Lung (tissue), 12 donors: ENCODE results near the gene CIAO3. TPM values are rescaled to one million over a fixed set of nuclear protein-coding genes. Genes with fewer than 3 reads are reported as not detected.

Experiments
- ATAC-seq: fragments of 200-7000 bp; cut with Tn5 transposase; one replicate; pipeline ENCODE4 v1.9.1; 2020; ENCODE audit warnings: moderate number of reproducible peaks; ENCODE audit not compliant: insufficient read depth, low FRiP score
- DNase-seq, 3 donors: peaks; one replicate each; pipeline ENCODE4 v3.0.0-alpha.2; 2013 to 2017
- H3K27ac ChIP-seq, 2 donors: one replicate each; pipeline ENCODE4 v1.5.1; 2013; ENCODE audit warnings: mild to moderate bottlenecking in 2 of 2, moderate library complexity in 2 of 2, control low read depth in 1 of 2, inconsistent platforms in 1 of 2, low read depth in 1 of 2, low read length in 1 of 2
- H3K27me3 ChIP-seq, 3 donors: one replicate each; pipeline ENCODE4 v1.5.1; 2013; ENCODE audit warnings: low read length in 2 of 3; ENCODE audit not compliant: control insufficient read depth in 3 of 3, insufficient read depth in 3 of 3
- H3K36me3 ChIP-seq, 4 donors: one replicate each; pipeline ENCODE4 v1.5.1; 2013; ENCODE audit warnings: low read length in 4 of 4, mild to moderate bottlenecking in 1 of 4, moderate library complexity in 1 of 4; ENCODE audit not compliant: control insufficient read depth in 4 of 4, insufficient read depth in 4 of 4
- H3K4me1 ChIP-seq, 5 donors: one replicate each; pipeline ENCODE4 v1.5.1; 2013; ENCODE audit warnings: low read length in 5 of 5, mild to moderate bottlenecking in 2 of 5, moderate library complexity in 1 of 5; ENCODE audit not compliant: control insufficient read depth in 5 of 5, insufficient read depth in 5 of 5
- H3K4me3 ChIP-seq: one replicate; pipeline ENCODE4 v1.5.1; 2013; ENCODE audit warnings: mild to moderate bottlenecking, control low read depth, moderate library complexity
- H3K9ac ChIP-seq, 2 donors: one replicate each; pipeline ENCODE4 v1.5.1; 2013; ENCODE audit warnings: low read length in 2 of 2, control low read depth in 1 of 2; ENCODE audit not compliant: insufficient read depth in 1 of 2
- H3K9me3 ChIP-seq, 4 donors: one replicate each; pipeline ENCODE4 v1.5.1; 2013; ENCODE audit warnings: low read length in 3 of 4, mild to moderate bottlenecking in 1 of 4, moderate library complexity in 1 of 4; ENCODE audit not compliant: control insufficient read depth in 4 of 4, insufficient read depth in 3 of 4
- CTCF ChIP-seq: IDR thresholded peaks from 2 replicates; pipeline ENCODE4 v1.5.1; 2012; ENCODE audit warnings: mild to moderate bottlenecking; ENCODE audit errors: control extremely low read depth, extremely low read depth
- WGBS, 2 donors: extraction: QIAGEN DNeasy Blood & Tissue Kit; methylation state at CpG; one replicate each; pipeline ENCODE4 v1.1.7; 2013; 5-methylcytosine and 5-hydroxymethylcytosine counted together
- polyA plus RNA-seq, 2 donors: library from polyadenylated mRNA; stranded (reverse); fragments of 200-250 nt; gene quantifications; one replicate each; pipeline ENCODE4 v1.2.1, GENCODE V29; 2013
- total RNA-seq, 2 donors: library from RNA; depleted of rRNA in 1 of 2; stranded (reverse); fragments of >200 nt in 1 of 2; gene quantifications; one replicate each; pipeline ENCODE4 v1.2.1, GENCODE V29; 2014 to 2021
- donor health status: control.
- donor health status: control.
- donor health status: Bipolar disorder and iron deficiency.
- donor health status: healthy.
- donor health status: DM: yes; HTN: yes; CAD: no.

Gene CIAO3
- total and polyA plus RNA-seq, 4 donors: 21.0 to 40.6 (median 30.7) TPM

- 3 to 4% methylated on average over 70 to 71 of the region's 71 CpGs for WGBS, 2 donors
- H3K4me1 ChIP-seq: peaks cover 0 to 16% (median 2%) of the 10 kb centered on the region in 5 donors
- H3K27ac ChIP-seq: no peak overlapping the region
- H3K9me3 ChIP-seq: peaks cover 0 to 8% (median 0%) of the 10 kb centered on the region in 4 donors
- H3K36me3 ChIP-seq: no peaks in the 10 kb centered on the region
- peak; percentile 36 for ATAC-seq
- H3K9ac ChIP-seq: no peak overlapping the region
- H3K27me3 ChIP-seq: peaks cover 0 to 40% (median 25%) of the 10 kb centered on the region in 3 donors
- H3K4me3 ChIP-seq: peak overlapping the region; percentile 2
- no peak for TF ChIP-seq CTCF
- DNase-seq: no peak
Measured at GRCh38 chr16:695355-696089, 45.3 kb downstream of the CIAO3 start.

- ATAC-seq: no peak
- TF ChIP-seq CTCF: no peak
- Histone ChIP-seq H3K9me3 (peaks cover 0 to 8% (median 0%) of the 10 kb centered on the region in 4 donors), H3K36me3 (no peaks in the 10 kb centered on the region), H3K4me3 (no peak overlapping the region), H3K9ac (no peak overlapping the region), H3K27me3 (peaks cover 0 to 40% (median 25%) of the 10 kb centered on the region in 3 donors), H3K4me1 (peaks cover 0 to 16% (median 2%) of the 10 kb centered on the region in 5 donors), H3K27ac (no peak overlapping the region)
- WGBS, 2 donors: 2% methylated on average over 29 to 37 of the region's 37 CpGs
- no peak for DNase-seq
Measured at GRCh38 chr16:694863-695354, 45.9 kb downstream of the CIAO3 start.

- H3K4me1 ChIP-seq: peaks cover 0 to 22% (median 5%) of the 10 kb centered on the region in 5 donors
- DNase-seq (no peak), ATAC-seq (no peak)
- peaks cover 0 to 8% (median 0%) of the 10 kb centered on the region in 4 donors for H3K9me3 ChIP-seq
- H3K27me3 ChIP-seq: peaks cover 0 to 36% (median 25%) of the 10 kb centered on the region in 3 donors
- H3K9ac ChIP-seq: no peak overlapping the region
- H3K27ac ChIP-seq: no peak overlapping the region
- H3K4me3 ChIP-seq: no peak overlapping the region
- H3K36me3 ChIP-seq: no peaks in the 10 kb centered on the region
- no peak for TF ChIP-seq CTCF
- WGBS, 2 donors: 2 to 3% methylated on average over 54 to 64 of the region's 64 CpGs
Measured at GRCh38 chr16:694187-694862, 46.5 kb downstream of the CIAO3 start.
